Breast epithelium (tissue), 4 donors: ENCODE results near the gene EMILIN3. TPM values are rescaled to one million over a fixed set of nuclear protein-coding genes. Genes with fewer than 3 reads are reported as not detected.
"Not testable (repeated sequence)": the region's sequence is repeated elsewhere in the genome, so short reads cannot be mapped to it uniquely, and the experiment has no call there.

Experiments
- DNase-seq, 2 donors: peaks; one replicate each; pipeline ENCODE4 v3.0.0-alpha.2; 2019; ENCODE audit warnings: low spot score in 2 of 2
- H3K27ac ChIP-seq, 2 donors: fragments of 200-600 bp; sonication (generic) in 1 of 2; one replicate each; pipeline ENCODE4 v1.5.1; 2016 to 2019; ENCODE audit warnings: mild to moderate bottlenecking in 1 of 2
- H3K27me3 ChIP-seq, 2 donors: fragments of 200-600 bp; sonication (generic) in 1 of 2; one replicate each; pipeline versions ENCODE4 v1.5.1 to v1.6.0; 2017 to 2019; ENCODE audit warnings: control low read depth in 1 of 2, mild to moderate bottlenecking in 1 of 2
- H3K36me3 ChIP-seq: fragments of 200-600 bp; one replicate; pipeline ENCODE4 v1.5.1; 2019
- H3K4me1 ChIP-seq, 2 donors: fragments of 200-600 bp; sonication (generic); one replicate each; pipeline ENCODE4 v1.5.1; 2016 to 2019; ENCODE audit warnings: control low read depth in 1 of 2
- H3K4me3 ChIP-seq, 3 donors: fragments of 200-600 bp; sonication (generic); 1 replicate in 2 of 3; 2 replicates in 1 of 3; pipeline ENCODE4 v1.5.1; 2016 to 2019; ENCODE audit warnings: mild to moderate bottlenecking in 3 of 3, moderate library complexity in 2 of 3
- H3K9me3 ChIP-seq, 2 donors: fragments of 200-600 bp; sonication (generic) in 1 of 2; one replicate each; pipeline ENCODE4 v1.5.1; 2016 to 2019; ENCODE audit warnings: control low read depth in 1 of 2
- CTCF ChIP-seq, 3 donors: fragments of 450-650 bp; IDR thresholded peaks; one replicate each; pipeline ENCODE4 v1.5.1; 2016 to 2017; ENCODE audit warnings: antibody characterized with exemption in 3 of 3, mild to moderate bottlenecking in 3 of 3, moderate library complexity in 3 of 3
- POLR2A ChIP-seq: fragments of 450-650 bp; IDR thresholded peaks from one replicate; pipeline ENCODE4 v1.6.1; 2016; ENCODE audit warnings: antibody characterized with exemption, mild to moderate bottlenecking, moderate library complexity
- POLR2AphosphoS5 ChIP-seq, 3 donors: sonication (generic); formaldehyde crosslinking; IDR thresholded peaks; one replicate each; pipeline ENCODE4 v1.6.1; 2017; ENCODE audit warnings: antibody characterized with exemption in 3 of 3
- intact Hi-C: fragments of 100-400 bp; cut with DNase I; formaldehyde crosslinking; loops from one replicate; pipeline ENCODE4 v1.15.1; 2023; ENCODE audit warnings: low total_unique reads
- total RNA-seq, 3 donors: library from RNA; depleted of rRNA; stranded (reverse); fragments of >200 nt; gene quantifications; one replicate each; pipeline ENCODE4 v1.1.0, GENCODE V29; 2016

EMILIN3 gene
- total RNA-seq, 3 donors from 2014 or later: 0.32 to 7.5 (median 1.3) TPM

DNA sequence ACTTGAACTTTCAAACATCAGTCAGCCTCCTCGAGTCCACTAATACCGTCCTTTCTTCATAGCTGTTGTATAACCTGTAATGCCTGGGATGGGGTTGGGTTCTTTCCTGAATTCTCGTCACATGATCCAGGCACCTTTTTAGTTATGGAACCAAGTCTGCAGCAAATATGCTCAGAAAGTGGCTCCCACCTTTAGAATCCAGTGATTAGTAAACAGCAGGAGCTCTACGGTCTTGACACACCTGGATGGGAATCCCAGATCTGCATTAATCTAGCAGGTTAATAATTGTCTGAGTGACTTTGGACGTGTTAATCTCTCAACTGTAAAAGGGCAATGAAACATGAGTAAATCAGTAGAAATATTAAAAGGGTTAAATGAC, 48.4 kb downstream of the EMILIN3 start:
- Histone ChIP-seq H3K27ac (peak overlapping the region; percentile 75 to 95), H3K4me3 (peak overlapping the region in 2 of 3 donors; percentile 81 to 97), H3K27me3 (no peaks in the 10 kb centered on the region), H3K4me1 (no peaks in the 10 kb centered on the region), H3K9me3 (no peaks in the 10 kb centered on the region), H3K36me3 (no peaks in the 10 kb centered on the region)
- TF ChIP-seq POLR2A (no peak), POLR2AphosphoS5 (IDR thresholded peaks at IDR 0.05) (no peak), CTCF (IDR thresholded peaks at IDR 0.05) (no peak)
- DNase-seq: no peak
- intact Hi-C loops: no loop called here

GRCh38 chr20:41317546-41318270, 48.9 kb downstream of the EMILIN3 start, which contains the start of gene ZHX3:
TSS of gene ZHX3 (minus strand) at chr20:41317731. CDS start at chr20:41204916, 112,815 bp downstream.
- no peaks in the 10 kb centered on the region for H3K27me3 ChIP-seq
- no peaks in the 10 kb centered on the region for H3K4me1 ChIP-seq
- intact Hi-C loops: no loop called here
- TF ChIP-seq POLR2A (no peak), CTCF (IDR thresholded peaks at IDR 0.05) (no peak), POLR2AphosphoS5 (IDR thresholded peaks at IDR 0.05) (peak; percentile 50 to 66 (median 66))
- H3K36me3 ChIP-seq: no peaks in the 10 kb centered on the region
- H3K27ac ChIP-seq: peak within 1 kb of the TSS; percentile 77 to 95
- H3K9me3 ChIP-seq: no peaks in the 10 kb centered on the region
- H3K4me3 ChIP-seq: peak within 1 kb of the TSS; percentile 81 to 97 (median 84)
- peak; percentile 91 to 93 for DNase-seq

GRCh38 chr20:41316602-41317545, 49.7 kb downstream of the EMILIN3 start:
- DNase-seq: peak; percentile 64 to 68
- H3K27ac ChIP-seq: peak overlapping the region; percentile 77 to 95
- no peak for TF ChIP-seq POLR2A
- peak in 2 of 3 donors; percentile 26 to 59 for TF ChIP-seq POLR2AphosphoS5 (IDR thresholded peaks at IDR 0.05)
- intact Hi-C loops: no loop called here
- H3K36me3 ChIP-seq: no peaks in the 10 kb centered on the region
- peak overlapping the region; percentile 81 to 97 (median 84) for H3K4me3 ChIP-seq
- H3K4me1 ChIP-seq: no peaks in the 10 kb centered on the region
- no peaks in the 10 kb centered on the region for H3K27me3 ChIP-seq
- no peaks in the 10 kb centered on the region for H3K9me3 ChIP-seq

DNA sequence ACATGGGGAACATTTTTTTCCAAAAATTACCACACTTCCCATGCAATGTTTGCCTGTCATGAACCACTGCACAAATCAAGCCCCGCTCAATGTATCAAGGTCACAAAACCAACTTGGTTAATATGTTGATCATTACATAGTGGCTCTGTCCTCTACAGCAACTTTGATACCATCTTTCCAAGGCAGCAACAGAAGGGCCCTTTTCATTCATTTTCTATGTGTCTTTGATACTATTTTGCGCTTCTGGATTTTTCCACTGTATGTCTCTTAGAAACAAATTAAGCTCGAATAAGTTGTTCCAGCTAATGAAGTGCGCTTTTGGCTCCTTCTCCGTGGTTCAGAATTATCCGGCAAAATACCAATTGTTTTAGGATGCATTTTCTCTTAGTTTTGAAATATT, 50.6 kb downstream of the EMILIN3 start:
- DNase-seq: no peak
- intact Hi-C loops: no loop called here
- no peak for TF ChIP-seq POLR2AphosphoS5 (IDR thresholded peaks at IDR 0.05)
- no peak for TF ChIP-seq POLR2A
- TF ChIP-seq CTCF (IDR thresholded peaks at IDR 0.05): no peak

DNA sequence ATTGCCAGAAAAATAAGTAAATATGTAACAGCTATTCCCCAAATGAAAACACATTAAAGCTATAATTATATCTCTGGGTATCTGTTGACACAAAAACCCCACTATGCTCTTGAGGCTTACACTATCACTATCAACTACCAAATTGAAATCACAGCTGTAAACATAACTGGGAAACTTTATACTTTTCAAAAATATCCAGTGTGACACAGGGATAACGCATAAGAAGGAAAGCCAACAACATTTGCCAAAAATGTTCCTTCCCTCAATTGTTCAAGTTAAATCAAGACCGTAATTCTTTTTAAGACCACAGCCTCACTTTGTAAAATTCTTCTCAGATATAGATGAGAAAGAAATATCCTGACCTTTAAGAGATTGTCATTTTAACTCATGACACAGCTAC, 52.2 kb downstream of the EMILIN3 start:
- TF ChIP-seq POLR2AphosphoS5 (IDR thresholded peaks at IDR 0.05): no peak
- intact Hi-C loops: no loop called here
- Histone ChIP-seq H3K9me3 (no peaks in the 10 kb centered on the region), H3K4me3 (no peak overlapping the region), H3K27ac (peak overlapping the region in 1 of 2 donors; percentile 62), H3K36me3 (no peaks in the 10 kb centered on the region), H3K27me3 (no peaks in the 10 kb centered on the region), H3K4me1 (no peaks in the 10 kb centered on the region)
- DNase-seq: no peak

More for the DNA sequence above, 50.6 kb downstream of the EMILIN3 start:
- no peaks in the 10 kb centered on the region for H3K27me3 ChIP-seq
- no peaks in the 10 kb centered on the region for H3K36me3 ChIP-seq
- peak overlapping the region; percentile 77 to 95 for H3K27ac ChIP-seq
- H3K4me1 ChIP-seq: no peaks in the 10 kb centered on the region
- H3K9me3 ChIP-seq: no peaks in the 10 kb centered on the region
- peak overlapping the region; percentile 81 to 97 (median 84) for H3K4me3 ChIP-seq

- intact Hi-C loops, H3K27me3 ChIP-seq, H3K9me3 ChIP-seq, H3K4me3 ChIP-seq, H3K4me1 ChIP-seq, H3K36me3 ChIP-seq, DNase-seq, H3K27ac ChIP-seq: not testable (repeated sequence)
These were observed 54.6 kb downstream of the EMILIN3 start for GRCh38 chr20:41312009-41312408.

Other genes starting within 250 kb of the EMILIN3 start
- gene PLCG1, start 229.3 kb downstream of the EMILIN3 start, total RNA-seq: 100 to 1,000 TPM in 1 of 3 donors, 10 to 100 TPM in 2; 88.5 to 132 (median 92.3) TPM
- 10 to 100 TPM; 34.4 to 35.7 (median 34.6) TPM for gene ZHX3, start 49.1 kb downstream of the EMILIN3 start, total RNA-seq
- 10 to 100 TPM; 20.8 to 43.2 (median 39.0) TPM for gene LPIN3, start 26.0 kb downstream of the EMILIN3 start, total RNA-seq